HG02623 (cell line): Measurements from ENCODE around the gene RNASE1.
A peak's percentile ranks its signal among the peaks of the same experiment; 100 is the strongest.

Source experiments
- ATAC-seq: cut with Tn5 transposase; IDR thresholded peaks from one replicate; pipeline ENCODE4 v1.9.1; 2021; ENCODE audit warnings: moderate library complexity; ENCODE audit not compliant: unreplicated experiment

Gene RNASE1

DNA sequence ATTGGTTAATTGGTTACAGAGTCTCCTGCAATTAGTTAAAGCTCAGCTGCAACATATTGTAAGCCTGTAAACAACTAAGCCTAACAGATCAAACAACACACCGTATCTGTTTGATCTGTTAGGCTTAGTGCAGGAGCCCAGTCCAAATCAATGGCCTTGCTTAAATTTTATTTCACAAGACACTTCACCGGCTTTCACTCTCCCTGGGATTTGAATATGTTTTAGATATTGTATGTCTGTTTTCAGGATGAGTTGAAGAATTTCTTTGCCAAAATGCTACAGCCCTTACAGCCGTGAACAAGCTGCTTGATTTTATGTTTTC is 5.5 kb upstream of the RNASE1 start:
- no peak for ATAC-seq

DNA sequence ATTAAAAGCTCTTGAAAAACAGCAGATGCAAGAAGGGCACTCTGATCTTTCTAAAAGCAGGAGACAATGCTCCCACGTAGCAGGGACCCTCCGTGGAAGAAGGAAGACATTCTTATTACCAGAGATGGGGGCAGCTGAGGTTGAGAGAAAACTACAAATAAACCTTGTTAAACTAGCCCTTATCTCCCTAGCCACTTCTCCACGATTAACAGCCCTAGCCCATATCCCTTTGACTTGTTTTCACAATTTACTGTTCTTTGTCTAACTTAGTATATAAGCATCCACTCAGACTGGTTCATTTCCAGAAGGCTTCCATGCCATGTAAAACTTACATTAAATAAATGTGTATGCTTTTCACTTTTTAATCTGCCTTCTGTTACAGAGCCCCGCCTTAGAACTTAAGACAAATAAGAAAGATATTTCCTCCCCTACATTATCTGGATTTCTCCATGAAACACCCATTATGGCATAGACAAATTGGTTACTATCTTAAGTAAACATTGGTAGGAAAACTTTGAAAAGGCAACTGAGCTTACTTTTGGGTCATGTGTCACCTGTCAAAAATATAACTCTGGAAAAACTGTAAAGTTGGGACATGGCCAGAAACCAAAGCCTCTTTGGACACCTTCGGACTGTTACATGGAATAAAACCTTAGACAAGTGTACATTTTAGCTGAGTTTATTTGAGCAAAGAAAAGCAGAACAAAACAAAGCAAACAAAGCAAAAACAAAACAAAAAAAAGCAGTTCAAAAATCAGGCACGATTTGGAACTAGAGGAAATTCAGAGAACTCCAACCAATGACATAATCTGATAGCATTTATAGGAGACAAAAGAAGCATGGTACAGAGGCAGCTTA is 4.9 kb upstream of the RNASE1 start:
- no peak for ATAC-seq

DNA sequence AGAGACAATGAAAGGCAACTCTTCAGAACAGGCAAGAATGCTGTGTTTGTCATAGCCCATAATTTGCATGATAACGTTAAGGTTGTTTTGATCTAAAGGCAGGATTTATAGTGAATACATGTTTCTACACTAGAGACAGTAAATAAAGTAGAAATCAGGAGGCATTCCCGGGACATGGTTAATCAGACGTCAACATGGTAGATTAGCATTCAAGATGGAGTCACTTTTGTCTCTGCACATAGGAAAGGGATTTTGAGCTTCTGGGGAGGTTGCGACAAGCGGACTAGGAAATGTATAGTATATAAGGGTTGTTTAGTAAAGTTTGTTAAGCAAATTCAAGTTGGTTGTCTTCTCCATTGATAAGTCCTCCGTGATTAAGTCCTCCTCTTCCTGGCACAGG is 2.8 kb upstream of the RNASE1 start:
- no peak for ATAC-seq

DNA sequence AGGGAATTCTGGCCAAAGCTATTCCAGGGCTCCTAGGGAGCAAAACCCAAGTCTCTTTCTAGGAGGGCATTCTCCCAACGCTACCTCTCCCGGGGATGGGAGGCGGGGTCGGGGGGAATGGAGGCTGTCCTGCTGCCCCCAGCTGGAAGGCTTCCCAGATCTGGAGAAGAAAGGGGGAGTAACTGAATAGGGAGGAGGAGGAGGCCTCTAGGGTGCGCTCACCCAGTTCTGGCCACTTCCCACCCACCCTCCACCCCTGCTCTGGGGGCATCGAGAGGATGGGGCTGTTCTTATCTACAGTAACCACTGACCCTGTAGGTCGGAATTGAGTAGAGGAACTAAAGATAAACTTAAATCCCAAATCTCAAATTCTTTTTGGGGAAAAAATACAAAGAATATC is 579 bp upstream of the RNASE1 start:
- ATAC-seq, result no peak

DNA sequence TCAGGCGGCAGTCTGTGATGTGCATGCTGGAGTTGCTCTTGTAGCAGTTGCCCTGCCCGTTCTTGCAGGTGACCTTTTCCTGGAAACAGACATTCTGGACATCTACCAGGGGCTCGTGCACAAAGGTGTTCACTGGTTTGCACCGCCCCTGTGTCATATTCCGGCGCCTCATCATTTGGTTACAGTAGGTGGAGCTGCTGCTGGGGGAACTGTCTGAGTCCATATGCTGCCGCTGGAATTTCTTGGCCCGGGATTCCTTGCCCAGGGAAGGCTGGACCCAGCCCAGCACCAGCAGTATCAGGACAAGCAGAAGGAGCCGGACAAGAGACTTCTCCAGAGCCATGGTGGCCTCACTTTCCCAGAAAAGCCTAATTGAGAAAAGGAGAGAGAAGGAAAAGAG is 918 bp downstream of the RNASE1 start:
- no peak for ATAC-seq

DNA sequence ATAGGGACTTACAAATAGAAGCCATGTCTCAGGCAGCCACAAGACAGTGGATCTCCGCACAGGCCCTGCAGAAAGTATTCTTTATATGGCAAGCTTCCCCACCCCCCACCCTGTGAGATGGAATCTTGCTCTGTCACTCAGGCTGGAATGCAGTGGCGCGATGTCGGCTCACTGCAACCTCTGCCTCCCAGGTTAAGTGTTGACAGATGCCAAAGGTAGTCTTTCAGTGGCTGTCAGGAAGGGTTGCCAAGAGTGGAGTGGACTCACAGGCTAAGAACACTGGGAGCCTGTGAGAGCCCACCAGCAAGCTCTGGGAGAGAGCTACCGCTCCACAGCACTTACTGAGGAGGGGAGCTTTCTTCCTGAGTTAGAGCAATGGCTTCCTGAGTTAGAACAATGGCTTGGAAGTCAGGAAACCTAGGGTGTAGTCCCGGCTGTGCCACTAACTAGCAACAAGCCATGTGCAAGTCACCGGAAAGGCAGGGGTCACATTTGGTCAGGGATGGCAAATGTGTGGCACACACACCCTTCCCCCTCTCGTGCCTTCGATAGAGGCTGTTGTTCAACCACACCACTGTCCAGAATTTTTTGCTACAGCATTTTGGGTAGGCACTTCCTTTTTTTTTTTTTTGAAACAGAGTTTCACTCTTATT is 2.6 kb downstream of the RNASE1 start:
- ATAC-seq, result no peak

DNA sequence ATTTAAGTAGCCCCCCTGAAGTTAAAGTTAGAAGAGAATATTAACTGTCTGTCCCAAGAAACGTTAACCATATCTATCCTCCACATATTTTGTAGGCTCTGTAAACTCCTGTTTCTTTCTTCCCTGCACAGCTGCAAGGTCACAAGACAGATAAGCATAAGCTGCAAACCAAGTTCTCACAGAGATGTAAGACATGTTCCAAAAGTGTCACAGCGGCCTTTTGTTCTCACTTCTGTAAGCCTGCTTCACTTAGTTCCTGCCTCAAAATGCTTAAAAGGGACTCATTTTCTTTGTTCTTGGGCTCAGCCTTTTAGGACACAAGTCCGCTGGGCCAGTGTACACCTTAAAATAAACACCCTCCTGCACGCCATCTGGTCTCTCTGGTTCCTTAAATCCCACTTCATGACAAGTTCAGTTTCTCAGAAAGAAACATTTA is 3.2 kb downstream of the RNASE1 start:
- no peak for ATAC-seq

DNA sequence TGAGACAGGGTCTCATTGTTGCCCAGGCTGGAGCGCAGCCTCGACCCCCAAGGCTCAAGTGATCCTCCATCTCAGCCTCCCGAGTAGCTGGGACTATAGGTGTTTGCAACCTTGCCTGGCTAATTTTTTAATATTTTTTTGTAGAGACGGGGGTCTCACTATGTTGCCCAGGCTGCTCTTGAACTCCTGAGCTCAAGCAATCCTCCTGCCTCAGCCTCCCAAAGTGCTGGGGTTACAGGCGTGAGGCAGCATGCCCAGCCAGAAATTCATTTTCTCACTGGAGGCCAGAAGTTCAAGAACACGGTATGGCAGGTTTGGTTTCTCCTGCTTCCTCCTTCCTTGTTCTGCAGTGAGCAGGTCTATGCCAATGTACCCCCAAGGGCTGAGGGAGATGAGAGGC is 3.7 kb downstream of the RNASE1 start:
- no peak for ATAC-seq

DNA sequence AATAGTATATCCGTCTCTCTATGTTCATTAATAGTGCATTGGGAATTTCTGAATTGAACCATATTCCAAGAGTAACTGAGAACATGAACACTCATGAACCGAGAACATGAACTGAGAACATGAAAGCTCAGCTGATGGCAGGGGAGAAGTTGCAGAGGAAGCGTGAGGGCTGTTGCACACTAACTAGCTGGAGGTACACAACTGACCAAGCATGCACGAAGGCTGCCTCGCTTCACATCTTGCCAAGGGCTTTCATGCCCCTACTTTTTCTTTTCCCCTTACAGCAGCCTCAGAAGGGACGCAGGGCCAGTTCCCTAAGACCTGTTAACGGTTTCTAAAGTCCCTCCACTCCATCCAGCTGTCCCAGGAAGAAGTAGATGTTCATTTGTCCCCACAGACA is 4.3 kb downstream of the RNASE1 start:
- peak; percentile 51 for ATAC-seq

DNA sequence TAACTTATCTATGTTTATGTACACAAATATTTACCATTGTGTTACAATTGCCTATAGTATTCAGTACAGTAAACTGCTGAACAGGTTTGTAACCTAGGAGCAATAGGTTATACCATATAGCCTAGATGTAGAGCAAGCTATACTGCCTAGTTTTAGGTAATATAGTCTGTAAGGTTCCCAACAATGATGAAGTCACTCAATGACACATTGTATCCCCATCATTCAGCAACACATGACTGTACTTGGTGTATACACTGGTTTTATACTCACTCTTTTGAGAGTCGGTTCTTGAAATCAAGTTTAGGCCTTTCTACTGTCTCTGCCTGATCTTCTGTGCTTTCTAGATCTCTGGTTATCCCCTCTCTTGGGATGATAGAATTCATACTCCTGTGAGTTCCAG is 5.5 kb downstream of the RNASE1 start:
- ATAC-seq, result no peak

DNA sequence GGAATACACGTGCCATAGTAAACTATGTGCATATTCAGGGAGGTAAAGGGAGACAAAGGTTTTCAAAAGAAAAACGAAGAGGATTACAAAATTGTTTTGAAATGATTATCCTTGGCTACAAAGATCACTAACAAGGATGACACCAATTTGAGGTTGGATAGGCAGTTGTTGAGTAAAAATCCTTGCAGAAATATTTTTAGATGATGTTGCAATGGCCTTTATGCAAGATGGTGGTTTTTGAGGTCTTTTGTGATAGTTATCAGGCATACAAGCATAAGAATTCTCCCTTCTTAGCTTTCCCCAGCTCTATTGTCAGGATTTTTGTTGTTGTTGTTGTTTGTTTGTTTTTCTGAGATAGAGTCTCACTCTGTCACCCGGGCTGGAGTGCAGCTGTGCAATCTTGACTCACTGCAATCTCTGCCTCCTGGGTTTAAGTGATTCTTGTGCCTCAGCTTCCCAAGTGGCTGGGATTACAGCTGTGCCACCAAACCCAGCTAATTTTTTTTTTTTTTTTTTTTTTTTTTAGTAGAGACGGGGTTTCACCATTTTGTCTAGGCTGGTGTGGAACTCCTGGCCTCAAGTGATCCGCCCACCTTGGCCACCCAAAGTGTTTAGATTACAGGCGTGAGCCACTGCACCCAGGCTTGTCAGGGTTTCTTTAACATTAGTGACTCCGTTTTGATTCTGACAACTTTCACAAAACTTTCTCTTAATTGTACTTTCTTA is 7.8 kb downstream of the RNASE1 start:
- ATAC-seq, result no peak

DNA sequence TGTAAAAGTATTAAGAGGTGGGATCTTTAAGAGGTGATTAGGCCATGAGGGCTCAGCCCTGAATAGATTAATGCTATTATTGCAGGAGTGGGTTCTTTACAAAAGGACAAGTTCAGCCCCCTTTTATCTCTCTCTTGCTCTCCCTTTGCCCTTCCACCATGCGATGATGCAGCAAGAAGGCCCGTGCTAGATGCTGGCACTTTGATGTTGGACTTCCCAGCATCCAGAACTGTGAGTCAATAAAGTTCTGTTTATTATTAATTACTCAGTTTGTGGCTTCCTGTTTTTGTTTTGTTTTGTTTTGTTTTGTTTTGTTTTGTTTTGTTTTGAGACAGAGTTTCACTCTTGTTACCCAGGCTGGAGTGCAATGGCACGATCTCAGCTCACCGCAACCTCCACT is 10.1 kb downstream of the RNASE1 start:
- ATAC-seq, result no peak

DNA sequence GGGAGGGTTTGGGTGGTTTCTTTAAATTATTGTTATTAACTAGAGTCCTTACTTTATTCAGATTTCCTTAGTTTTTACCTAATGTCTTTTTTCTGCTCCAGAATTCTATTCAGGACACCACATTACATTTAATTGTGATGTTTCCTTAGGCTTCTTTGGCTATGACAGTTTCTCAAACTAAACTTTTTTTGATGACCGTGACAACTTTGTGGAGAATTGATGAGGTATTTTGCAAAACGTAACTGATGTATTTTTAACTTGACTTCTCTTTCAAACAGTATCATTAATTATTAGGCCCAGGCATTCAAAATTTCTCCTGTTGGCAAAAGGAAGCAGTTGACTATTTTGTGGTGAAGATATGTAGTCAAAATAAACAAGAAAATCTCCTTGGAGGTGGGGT is 11.0 kb downstream of the RNASE1 start:
- ATAC-seq, result no peak

DNA sequence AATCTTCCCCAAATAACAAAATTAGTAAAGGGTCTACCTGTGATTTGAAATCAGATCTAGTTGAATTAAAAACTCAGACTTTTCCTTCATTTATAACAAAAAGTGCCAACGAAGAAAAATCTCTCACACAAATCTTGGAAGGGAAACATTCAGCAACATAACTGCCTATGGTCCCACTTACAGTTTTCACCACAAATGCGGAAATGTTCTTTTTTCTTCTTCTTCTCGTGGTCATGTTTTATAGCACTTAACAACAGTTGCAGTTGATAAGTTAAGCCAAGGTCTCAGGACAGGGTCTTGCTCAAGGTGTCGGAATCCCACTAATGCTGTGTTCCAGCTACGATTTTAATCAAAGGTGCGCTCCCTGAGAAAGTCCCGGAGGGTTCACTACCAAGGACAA is 11.5 kb downstream of the RNASE1 start:
- ATAC-seq, result no peak

DNA sequence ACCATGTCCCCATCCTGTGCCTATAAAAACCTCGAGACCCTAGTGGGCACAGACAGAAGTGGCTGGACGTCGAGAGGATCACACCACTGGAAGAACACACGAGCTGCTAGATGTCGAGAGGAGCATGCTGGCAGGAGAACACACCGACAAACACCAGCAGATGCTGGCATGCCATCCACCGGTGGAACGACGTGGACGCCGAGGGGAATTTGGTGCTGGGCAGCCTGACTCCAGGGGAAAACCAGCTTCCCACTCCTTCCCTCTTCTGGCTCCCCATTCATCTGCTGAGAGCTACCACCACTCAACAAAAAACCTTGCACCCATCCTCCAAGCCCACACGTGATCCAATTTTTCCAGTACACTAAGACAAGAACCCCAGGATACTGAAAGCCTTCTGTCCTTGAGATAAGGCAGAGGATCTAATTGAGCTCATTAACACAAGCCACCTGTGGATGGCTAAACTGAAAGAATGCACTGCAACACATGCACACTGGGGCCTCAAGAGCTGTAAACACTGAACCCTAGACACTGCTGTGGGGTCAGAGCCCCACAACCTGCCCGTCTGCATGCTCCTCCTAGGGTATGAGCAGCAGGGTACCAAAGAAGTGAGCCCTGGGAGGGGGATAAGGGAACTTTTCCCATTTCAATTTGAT is 12.1 kb downstream of the RNASE1 start:
- ATAC-seq, result no peak

DNA sequence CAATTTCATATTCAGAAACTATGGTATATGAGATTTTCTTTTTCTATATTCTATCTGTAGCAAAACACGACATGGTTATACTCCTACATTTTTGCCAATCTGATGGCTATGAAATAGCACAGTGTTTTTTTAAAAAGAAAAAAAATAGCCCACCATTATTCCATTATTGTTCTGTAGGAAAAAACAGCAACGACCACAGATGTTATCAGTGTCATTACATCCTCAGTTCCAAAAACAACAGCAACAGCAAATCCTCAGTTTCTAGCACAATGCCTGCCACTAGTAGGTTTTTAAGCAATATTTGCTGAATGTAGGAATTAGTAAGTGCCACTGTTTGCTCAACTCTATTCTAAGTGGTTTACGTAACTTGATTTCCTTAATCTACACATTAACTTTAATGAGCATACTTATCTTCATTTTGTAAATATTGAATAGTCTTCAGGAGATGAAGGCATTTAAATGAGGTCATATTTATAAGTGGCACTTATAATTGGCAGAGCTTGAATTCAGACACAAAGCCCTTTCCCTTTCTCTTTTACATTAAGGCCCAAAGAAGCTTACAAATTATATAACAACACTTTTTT is 13.3 kb downstream of the RNASE1 start:
- ATAC-seq, result no peak

DNA sequence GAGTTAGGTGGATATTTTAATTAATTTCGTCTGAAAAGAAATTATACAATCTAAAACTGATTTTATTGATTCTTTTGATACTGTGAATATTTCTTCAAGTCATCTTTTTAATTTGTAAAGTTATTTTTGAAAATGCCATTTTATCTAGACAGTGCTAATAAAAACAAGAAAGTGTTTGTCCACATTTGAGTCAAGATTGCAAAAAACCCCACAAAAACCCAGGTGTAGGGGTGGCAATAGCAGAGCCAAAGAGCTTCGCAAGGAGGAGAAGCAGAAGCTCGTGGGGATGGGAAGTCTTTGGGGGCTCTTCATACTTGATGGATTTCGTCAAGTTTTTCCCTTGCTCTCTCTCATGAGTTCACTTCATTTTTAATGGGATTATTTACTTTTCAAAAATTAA is 15.6 kb downstream of the RNASE1 start:
- no peak for ATAC-seq

DNA sequence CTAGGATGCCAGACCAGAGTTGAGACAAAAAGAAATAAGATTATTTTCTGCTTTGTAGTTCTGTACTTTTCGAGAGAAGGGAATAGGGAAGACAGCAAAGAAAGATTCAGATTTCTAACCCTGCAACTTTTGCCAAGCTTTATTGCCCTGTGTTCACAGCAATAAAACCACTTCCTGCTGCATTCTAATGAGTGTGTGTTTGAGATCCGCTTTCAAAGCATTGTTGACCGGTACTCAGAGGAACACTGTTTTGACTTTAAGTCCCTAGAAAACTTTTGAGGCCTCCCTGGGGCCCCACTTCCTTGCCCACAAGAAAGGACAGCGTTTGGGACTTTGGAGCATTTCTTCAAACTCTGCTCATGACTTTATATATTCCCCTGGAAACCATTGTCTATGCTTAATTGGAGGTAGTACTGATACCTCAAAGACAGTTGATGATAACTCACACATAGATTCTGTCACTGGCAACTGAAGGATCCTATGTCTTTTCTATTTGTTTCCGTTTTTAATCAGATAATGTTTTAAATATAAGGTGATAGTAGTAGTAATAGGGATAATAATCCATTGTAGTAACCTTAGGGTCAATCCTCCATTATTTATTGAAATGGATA is 20.3 kb downstream of the RNASE1 start:
- peak; percentile 61 for ATAC-seq

DNA sequence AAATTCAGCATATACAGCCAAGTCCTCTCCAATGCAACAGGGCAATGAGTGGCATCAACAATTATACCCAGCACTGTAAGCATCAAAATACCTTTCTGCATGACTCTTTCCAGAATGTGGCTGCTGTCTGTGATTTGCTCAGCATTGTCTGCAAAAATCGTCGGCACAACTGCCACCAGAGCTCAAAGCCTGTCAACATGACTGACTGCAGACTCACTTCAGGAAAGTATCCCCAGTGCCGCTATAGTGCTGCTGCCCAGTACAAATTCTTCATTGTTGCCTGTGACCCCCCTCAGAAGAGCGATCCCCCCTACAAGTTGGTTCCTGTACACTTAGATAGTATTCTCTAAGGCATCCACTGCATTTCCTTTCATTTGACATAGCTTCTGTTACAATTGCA is 20.8 kb downstream of the RNASE1 start:
- no peak for ATAC-seq

DNA sequence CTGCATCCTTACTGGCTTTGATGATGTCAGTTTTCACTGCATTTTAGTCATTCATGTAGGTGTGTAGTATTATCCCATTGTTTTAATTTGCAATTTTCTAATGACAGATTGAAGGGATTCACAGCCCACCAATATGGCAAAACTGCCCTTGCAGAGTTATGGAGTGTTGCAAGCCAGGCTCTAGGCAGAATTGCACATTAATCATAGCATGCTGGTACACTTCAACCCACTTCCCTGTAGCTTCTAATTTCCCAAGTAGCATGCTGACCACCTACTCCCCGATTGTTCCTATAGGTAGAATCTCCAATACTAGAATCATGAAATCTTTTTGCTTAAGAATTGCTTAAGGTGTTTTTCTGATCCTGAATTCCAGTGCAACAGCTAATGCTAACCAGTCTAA is 26.7 kb downstream of the RNASE1 start:
- ATAC-seq, result no peak

DNA sequence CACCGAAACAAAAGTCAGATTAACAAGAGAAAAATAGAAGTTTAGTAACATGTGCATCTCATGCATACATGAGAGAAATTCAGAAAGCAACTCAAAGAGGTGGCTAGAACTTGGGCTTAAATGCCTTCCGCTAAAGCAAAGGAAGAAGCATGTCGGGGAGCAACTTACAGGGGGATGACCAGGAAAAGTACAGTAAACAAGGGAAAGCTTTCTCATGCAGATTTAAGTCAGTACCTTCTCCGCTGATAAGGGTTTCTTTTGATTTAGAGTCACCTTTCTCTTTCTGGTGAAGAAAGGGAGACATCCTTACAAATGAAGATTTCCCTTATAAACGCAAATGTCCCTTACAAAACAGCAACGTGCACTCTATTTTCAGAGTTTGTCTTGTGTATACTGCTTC is 27.6 kb downstream of the RNASE1 start:
- ATAC-seq, result no peak
